ENCODE results near the gene TCF7L2.

The TCF7L2 gene

DNA sequence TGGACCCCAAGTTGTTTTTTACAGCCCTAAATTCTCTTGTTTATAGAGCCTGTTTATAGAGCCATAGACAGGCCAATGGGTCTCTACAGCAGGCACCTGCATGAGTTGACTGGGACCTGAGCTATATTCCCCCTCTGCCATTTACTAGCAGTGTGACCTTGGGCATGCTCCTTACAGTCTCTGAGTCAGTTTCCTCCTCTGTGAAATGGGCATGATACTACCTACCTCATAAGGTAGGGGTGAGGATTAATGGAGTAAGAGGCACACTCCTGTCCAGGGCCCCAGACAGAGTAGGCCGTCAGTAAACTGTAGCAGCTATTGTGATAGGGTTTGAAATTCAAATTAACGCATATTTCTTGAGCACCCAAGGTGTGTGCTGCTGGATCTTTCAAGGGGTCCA is 138.1 kb downstream of the TCF7L2 start:
- no peak for TF ChIP-seq CTCF (IDR thresholded peaks at IDR 0.05; ENCODE audit: low read depth, low read length, missing control alignments)
- DNase-seq (ENCODE audit: extremely low read depth, low read depth) = no peak
- H3K4me3 ChIP-seq (replicated peaks; ENCODE audit: low read depth, low read length) = no peak overlapping the region

DNA sequence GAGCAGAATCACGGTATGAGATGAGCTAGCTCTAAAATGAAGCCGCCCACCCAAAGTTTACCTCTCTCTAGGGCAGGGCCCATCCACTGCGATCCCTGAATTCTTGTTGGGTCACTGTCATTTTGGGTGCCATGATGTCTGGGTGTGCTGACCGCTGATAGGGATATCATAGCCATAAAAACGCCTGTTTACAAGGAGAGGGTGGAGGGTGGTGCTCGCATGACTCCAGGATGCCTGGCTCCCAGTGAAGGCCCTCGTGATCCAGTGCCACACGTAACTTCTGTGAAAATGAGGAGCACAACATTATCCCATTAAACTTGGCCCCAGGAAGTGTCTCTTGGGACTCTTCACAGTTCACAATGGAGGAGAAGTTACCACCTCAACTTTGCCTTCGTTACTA is 139.5 kb downstream of the TCF7L2 start:
- TF ChIP-seq CTCF (IDR thresholded peaks at IDR 0.05; ENCODE audit: low read depth, low read length, missing control alignments) = no peak
- no peak overlapping the region for H3K4me3 ChIP-seq (replicated peaks; ENCODE audit: low read depth, low read length)
- no peak for DNase-seq (ENCODE audit: extremely low read depth, low read depth)

DNA sequence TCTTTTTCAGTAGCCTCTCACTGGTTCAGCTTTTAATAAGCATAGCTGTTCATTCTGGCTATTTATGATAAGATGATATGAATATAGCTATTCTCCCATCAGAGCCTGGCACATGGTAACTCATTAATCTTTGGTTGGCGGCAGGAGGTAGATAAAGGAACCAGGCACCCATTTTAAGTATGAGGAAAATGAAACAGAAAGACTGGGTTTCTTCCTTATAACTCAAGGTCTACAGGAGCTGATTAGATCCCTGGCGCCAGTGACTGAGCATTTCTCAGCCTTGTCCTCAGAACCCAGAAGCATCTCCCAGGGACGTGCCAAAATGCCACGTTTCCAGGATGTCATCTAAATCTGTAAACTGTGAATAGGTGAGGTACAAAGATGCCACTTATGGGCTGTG is 141.9 kb downstream of the TCF7L2 start:
- TF ChIP-seq CTCF (IDR thresholded peaks at IDR 0.05; ENCODE audit: low read depth, low read length, missing control alignments) = no peak
- DNase-seq (ENCODE audit: extremely low read depth, low read depth) = no peak

DNA sequence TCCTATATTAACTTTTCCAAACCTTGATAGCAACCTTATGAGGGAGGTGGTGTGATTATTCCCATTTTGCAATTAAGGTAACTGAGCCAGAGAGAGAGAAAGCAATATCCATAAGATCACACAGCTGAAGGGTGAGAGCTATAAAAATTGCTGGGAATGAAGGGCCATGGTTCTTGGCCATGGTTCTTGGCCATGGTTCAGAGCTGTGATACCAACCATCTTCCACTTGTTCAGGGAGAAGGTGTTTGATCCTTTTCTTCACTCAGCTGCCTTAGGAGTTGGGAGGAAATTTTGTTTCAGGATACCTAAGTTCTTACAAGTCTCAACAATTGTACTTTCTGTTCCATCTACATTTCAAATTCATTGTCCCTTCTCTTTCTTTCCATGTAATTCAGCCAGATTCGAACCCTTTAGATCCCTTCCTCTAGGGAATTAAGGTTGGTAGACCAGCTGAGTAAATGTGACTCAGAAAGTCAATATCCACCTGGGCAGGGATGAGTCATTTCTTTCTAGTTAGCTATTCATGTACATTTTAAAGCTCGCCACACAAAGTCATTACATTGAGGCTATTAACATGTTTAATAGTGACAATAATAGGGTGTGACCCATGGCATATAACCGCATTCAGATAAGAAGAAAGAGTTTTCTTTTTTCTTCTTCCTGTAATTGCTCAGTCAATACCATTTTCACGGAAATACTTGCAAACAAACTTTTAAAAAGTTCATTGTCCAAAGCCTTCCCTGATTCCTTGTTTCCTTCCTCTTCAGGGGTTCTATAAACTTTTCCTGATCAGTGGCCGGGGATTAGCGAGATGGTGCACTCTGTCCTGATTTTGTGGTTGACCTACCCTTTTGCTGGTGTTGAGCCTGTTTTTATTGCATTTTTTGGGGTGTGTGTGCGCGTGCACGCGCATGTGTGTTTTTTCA is 143.4 kb downstream of the TCF7L2 start:
- no peak for DNase-seq (ENCODE audit: extremely low read depth, low read depth)
- no peak for TF ChIP-seq CTCF (IDR thresholded peaks at IDR 0.05; ENCODE audit: low read depth, low read length, missing control alignments)
- H3K4me3 ChIP-seq (replicated peaks; ENCODE audit: low read depth, low read length) = no peak overlapping the region

More for the DNA sequence above, 141.9 kb downstream of the TCF7L2 start:
- no peak overlapping the region for H3K4me3 ChIP-seq (replicated peaks; ENCODE audit: low read depth, low read length)

DNA sequence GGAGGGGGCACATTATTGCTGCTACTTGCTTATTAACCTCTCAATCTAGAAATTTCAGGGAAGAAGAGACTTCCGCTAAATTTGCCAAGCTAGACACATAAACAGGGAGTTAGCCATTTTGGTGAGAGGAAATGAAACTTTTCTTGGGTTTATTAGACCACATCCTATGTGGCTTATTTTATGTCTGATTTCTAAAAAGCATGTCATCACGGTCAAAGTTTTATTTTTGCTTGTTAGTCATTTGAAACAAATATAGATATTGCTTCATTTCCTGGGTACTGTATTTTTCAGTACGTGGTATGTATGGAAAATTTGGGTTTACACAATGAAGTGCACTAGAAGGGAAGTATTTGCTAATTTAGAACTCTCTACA is 144.1 kb downstream of the TCF7L2 start:
- DNase-seq (ENCODE audit: extremely low read depth, low read depth) = no peak
- no peak overlapping the region for H3K4me3 ChIP-seq (replicated peaks; ENCODE audit: low read depth, low read length)
- TF ChIP-seq CTCF (IDR thresholded peaks at IDR 0.05; ENCODE audit: low read depth, low read length, missing control alignments) = no peak

GRCh38 chr10:113095419-113096127 is 145.5 kb downstream of the TCF7L2 start:
- TF ChIP-seq CTCF (IDR thresholded peaks at IDR 0.05; ENCODE audit: low read depth, low read length, missing control alignments) = no peak
- DNase-seq (ENCODE audit: extremely low read depth, low read depth) = no peak
- H3K4me3 ChIP-seq (replicated peaks; ENCODE audit: low read depth, low read length) = no peak overlapping the region

All from HFF-Myc (cell line).